Ramos (cell line): ENCODE results near the gene ALDH16A1.
"Not testable (repeated sequence)": the region's sequence is repeated elsewhere in the genome, so short reads cannot be mapped to it uniquely, and the experiment has no call there.

Experiments
- in situ Hi-C: fragments of 300-500 bp; cut with MboI; formaldehyde crosslinking; loops from one replicate; pipeline ENCODE4 v1.14.3; 2022; ENCODE audit warnings: low sequenced_read_pairs; ENCODE audit not compliant: unreplicated experiment

Gene ALDH16A1

DNA sequence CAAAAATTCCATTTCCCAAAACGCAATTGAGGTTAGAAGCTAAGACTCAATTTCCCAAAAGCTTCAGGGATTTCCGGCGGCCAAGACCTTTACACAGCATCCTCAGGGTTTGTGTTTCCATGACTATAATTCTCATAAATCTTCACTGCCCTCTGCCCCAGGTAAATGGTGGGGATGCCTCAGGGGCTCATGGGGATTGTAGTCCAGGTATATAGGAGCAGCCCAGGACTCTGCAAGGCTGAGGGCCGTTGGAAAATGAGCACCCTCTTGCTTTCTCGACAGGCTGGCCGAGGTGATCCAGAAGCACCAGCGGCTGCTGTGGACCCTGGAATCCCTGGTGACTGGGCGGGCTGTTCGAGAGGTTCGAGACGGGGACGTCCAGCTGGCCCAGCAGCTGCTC, 6.4 kb downstream of the ALDH16A1 start:
- in situ Hi-C loops, result no loop called here

DNA sequence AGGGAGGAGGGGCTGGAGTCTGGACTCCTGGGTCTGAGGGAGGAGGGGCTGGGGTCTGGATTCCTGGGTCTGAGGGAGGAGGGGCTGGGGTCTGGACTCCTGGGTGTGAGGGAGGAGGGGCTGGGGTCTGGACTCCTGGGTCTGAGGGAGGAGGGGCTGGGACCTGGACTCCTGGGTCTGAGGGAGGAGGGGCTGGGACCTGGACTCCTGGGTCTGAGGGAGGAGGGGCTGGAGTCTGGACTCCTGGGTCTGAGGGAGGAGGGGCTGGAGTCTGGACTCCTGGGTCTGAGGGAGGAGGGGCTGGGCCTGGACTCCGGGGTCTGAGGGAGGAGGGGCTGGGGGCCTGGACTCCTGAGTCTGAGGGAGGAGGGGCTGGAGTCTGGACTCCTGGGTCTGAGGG, 8.1 kb downstream of the ALDH16A1 start:
- in situ Hi-C loops, result not testable (repeated sequence)

DNA sequence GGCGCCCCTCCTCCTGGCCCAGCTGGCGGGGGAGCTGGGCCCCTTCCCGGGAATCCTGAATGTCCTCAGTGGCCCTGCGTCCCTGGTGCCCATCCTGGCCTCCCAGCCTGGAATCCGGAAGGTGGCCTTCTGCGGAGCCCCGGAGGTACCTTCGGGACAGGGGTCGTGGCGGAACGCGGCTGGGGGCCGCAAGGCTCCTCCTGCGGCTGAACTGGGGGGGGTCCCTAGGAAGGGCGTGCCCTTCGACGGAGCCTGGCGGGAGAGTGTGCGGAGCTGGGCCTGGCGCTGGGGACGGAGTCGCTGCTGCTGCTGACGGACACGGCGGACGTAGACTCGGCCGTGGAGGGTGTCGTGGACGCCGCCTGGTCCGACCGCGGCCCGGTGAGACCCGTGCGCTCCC, 8.6 kb downstream of the ALDH16A1 start:
- in situ Hi-C loops, result no loop called here

DNA sequence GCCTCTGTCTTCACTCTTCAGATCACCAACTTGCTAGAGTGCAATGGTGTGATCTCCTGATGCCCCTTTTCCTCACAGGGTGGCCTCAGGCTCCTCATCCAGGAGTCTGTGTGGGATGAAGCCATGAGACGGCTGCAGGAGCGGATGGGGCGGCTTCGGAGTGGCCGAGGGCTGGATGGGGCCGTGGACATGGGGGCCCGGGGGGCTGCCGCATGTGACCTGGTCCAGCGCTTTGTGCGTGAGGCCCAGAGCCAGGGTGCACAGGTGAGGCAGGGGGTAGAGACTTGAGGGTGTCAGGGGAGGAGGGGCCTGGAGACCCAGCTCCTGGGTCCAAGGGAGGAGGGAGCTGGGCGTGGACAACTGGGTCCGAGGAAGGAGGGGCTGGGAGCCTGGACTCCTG, 9.5 kb downstream of the ALDH16A1 start:
- in situ Hi-C loops, result no loop called here

DNA sequence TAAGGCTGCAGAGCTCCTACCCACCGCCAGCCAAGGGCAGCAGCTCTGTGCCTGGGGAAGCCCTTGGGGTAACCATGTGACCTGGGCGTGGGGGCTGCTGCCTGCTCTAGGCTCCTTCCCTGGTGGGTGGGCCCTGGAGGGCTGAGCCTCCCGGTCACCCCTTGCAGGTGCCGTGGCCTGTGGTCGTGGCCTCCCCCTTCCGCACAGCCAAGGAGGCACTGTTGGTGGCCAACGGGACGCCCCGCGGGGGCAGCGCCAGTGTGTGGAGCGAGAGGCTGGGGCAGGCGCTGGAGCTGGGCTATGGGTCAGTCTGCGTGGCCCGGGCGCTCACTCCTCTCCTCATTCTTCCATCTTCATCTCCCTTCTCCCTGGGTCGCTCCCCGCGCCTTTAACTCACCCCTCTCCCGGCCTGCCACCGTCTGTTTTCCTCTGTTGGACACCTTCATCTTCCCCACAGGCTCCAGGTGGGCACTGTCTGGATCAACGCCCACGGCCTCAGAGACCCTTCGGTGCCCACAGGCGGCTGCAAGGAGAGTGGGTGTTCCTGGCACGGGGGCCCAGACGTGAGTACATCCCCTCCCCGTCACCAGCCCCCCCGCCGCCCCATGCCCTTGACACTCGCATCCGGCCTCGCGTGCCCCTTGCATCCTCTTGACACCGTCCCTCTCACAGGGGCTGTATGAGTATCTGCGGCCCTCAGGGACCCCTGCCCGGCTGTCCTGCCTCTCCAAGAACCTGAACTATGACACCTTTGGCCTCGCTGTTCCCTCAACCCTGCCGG, 11.1 kb downstream of the ALDH16A1 start:
- in situ Hi-C loops, result no loop called here

DNA sequence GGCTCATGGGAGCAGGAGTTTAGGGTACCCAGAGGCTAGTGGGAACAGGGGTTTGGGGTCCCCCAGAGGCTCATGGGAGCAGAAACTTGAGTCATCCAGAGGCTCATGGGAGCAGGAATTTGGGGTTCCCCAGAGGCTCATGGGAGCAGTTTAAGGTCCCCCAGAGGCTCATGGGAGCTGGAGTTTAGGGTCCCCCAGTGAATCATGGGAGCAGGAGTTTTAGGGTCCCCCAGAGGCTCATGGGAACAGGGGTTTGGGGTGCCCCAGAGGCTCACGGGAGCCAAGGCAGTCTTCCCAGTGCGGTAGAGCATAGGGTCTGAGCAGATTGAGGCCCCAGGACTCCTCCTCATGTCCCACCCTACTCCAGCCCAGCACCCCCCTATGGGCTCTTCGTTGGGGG, 12.3 kb downstream of the ALDH16A1 start:
- in situ Hi-C loops, result no loop called here

DNA sequence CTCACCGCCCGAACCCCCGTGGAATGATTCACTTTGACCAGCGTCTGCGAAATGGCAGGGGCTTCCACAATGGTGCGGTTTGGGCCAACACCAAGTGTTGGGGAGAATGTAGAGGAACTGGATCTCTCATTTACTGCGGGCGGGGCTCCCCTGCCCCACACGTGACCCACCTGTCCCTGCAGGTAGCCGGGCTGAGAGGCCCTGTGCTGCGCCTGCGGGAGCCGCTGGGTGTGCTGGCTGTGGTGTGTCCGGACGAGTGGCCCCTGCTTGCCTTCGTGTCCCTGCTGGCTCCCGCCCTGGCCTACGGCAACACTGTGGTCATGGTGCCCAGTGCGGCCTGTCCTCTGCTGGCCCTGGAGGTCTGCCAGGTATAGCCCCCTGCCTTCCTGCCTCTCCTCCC, 15.2 kb downstream of the ALDH16A1 start:
- in situ Hi-C loops, result no loop called here

DNA sequence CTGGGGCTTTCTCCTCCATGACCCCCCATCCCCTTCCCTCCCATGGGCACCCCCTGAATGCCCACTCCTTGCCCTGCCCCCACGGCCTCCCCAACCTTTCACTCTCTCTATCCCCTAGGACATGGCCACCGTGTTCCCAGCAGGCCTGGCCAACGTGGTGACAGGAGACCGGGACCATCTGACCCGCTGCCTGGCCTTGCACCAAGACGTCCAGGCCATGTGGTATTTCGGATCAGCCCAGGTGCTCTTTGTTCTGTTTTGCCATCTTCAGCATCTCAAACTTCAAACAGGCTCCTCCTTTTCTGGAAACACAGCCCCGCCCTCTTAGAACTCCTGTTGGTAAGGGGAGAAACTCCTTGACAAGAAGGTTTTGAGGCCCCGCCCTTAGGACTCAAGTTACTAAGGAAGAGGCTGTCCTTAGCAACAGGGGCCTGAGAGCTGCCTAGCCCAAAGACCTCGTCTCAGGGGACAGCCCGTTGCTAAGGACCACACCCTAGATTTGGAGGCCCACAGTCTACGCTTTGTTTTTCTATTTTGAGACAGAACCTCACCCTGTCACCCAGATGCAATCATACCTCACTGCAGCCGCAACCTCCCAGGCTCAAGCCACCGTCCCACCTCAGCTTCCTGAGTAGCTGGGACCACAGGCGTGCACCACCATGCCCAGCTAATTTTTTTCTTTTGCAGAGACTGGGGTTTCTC, 15.9 kb downstream of the ALDH16A1 start:
- in situ Hi-C loops, result no loop called here

DNA sequence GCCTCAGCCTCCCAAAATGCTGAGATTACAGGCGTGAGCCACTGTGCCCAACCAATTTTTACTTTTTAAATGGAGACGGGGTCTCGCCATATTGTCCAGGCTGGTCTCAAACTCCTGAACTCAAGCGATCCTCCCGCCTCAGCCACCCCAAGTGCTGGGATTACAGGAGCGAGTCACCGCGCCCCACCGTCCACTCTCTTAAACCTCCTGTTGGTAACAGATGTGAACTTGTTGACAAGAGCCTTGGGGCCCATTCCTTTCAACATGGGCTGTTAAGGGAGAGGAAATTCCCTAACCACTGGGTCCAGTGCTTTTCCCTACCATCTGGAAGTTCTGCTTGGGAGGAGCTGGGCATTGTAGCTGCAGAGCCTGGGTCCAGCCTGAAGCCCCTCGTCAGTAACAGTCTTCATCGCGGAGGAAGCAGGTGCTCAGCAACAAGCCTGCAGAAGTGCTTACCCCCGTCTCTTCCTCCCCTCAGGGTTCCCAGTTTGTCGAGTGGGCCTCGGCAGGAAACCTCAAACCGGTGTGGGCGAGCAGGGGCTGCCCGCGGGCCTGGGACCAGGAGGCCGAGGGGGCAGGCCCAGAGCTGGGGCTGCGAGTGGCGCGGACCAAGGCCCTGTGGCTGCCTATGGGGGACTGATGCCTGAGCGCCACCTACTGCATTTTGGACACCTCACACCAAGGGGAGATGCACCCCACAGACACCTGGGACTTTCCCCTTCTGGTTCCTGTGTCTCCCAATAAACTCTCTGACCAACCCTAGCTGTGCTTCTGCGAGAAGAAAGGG, 17.0 kb downstream of the ALDH16A1 start:
- in situ Hi-C loops, result no loop called here

DNA sequence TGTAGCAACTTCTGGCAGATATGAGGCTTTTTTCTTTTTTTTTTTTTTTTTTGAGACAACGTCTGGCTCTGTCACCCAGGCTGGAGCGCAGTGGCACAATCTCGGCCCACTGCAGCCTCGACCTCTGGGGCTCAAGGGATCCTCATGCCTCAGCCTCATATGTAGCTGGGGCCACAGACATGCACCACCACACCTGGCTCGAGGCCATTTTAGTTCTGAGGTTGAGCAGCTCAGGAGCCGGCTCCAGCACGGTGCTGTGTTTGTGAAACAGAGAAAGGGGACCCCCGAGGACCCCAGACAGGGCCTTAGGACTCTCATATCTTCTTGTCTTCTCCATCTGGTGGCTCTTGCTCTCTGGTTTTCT, 17.6 kb downstream of the ALDH16A1 start:
- in situ Hi-C loops, result no loop called here

DNA sequence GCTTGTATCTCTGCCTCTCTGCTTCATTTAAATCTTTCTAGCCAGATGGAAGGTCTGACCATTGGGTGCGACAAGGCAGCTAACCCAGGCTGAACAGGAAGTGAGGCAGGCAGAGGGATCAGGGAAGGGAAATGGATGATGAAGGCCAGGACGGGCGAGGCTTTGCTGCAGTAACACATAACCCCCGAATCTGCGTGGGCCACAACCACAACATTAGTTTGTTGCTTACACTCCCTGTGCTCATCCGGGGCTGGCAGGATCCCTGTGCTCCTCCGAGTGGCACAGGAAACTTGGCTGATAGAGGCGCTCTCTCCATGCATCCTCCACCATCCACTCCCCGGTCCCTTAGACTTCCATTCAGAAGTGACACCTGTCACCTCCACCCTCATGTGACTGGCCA, 19.9 kb downstream of the ALDH16A1 start:
- in situ Hi-C loops, result no loop called here

DNA sequence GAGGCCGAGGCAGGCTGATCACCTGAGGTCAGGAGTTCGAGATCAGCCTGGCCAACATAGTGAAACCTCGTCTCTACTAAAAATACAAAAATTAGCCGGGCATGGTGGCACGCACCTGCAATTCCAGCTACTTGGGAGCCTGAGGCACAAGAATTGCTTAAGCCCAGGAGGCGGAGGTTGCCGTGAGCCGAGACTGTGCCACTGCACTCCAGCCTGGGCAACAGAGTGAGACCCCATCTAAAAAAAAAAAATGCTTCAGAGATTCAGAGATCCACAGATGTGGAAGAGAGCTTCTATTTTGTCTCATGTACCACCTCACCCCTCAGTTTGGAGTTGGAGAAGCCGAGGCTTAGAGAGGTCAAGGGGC, 20.5 kb downstream of the ALDH16A1 start:
- in situ Hi-C loops, result not testable (repeated sequence)

DNA sequence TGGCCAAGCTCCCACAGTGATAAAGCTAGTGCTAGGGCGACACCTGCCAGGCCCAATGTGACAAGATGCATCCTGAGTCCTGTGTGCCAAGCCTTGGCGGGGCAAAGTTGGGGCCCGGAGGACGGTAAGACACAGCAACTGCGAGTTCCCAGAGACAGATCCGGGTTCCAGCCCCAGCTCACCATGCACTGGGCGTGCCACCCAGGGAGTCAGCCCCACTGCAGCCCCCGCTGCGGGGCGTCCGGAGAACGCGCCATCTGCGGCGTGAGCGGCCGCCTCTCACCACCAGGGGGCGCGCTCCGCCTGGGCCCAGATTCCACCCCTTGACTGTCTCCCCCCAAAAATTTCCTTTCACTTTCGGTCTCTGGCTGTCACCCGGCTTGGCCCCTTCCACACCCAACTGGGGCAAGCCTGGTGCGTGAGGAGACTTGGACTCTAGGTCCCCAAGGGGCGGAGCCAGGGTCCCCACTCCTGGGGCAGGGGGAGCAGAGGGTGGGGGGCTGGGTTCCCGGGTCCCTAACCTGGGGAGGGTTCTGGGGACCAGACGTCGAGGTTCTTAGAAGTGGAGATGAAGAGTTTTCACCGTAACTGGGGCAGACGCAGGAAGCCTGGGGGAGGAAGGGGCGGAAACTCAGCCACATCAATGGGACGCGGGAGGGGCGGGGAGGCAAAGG, 21.0 kb downstream of the ALDH16A1 start, which contains the start of gene FLT3LG:
FLT3LG (plus strand) TSS at position 348 of the 674 bp plus-strand sequence. CDS start 425 bp downstream, outside the sequence.
- in situ Hi-C loops, result no loop called here

DNA sequence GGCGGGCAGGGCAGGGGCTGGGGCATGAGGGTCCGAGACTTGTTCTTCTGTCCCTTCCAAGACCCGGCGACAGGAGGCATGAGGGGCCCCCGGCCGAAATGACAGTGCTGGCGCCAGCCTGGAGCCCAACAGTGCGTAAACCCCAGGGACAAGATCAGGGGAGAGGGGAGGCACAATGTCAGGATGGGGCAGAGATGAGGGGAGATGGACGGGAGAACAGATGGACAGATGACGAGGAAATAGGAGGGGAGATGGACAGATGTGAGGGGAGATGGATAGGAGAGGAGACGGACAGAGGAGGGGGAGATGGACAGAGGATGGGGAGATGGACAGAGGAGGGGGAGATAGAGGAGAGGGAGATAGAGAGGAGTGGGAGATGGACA, 21.5 kb downstream of the ALDH16A1 start:
- in situ Hi-C loops, result no loop called here

DNA sequence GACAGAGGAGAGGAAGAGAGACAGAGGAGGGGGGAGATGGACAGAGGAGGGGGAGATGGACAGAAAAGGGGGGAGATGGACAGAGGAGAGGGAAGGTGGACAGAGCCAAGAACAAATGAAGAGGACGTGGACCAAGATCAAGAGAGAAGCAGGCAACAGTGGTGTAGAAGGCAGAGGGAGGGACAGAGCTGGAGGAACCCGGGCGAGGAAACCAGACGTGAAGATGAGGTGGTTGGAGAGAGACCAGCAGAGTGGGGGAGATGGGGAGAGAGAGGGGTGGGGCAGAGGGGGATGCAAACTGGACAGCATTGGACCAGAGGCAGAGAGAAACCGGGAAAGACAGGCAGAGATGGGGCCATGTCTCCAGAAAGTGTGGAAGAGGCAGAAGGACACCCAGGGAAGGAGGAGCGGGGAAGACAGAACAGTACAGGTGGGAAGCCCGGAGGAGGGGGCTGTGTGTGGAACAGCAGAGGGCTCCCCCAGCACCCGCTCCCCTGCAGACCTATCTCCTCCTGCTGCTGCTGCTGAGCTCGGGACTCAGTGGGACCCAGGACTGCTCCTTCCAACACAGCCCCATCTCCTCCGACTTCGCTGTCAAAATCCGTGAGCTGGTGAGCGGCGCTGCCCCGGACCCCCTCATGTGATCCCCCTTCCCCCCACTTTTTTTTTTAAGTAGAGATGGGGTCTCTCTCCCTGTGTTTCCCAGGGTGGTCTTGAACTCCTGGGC, 22.3 kb downstream of the ALDH16A1 start:
- in situ Hi-C loops, result no loop called here

DNA sequence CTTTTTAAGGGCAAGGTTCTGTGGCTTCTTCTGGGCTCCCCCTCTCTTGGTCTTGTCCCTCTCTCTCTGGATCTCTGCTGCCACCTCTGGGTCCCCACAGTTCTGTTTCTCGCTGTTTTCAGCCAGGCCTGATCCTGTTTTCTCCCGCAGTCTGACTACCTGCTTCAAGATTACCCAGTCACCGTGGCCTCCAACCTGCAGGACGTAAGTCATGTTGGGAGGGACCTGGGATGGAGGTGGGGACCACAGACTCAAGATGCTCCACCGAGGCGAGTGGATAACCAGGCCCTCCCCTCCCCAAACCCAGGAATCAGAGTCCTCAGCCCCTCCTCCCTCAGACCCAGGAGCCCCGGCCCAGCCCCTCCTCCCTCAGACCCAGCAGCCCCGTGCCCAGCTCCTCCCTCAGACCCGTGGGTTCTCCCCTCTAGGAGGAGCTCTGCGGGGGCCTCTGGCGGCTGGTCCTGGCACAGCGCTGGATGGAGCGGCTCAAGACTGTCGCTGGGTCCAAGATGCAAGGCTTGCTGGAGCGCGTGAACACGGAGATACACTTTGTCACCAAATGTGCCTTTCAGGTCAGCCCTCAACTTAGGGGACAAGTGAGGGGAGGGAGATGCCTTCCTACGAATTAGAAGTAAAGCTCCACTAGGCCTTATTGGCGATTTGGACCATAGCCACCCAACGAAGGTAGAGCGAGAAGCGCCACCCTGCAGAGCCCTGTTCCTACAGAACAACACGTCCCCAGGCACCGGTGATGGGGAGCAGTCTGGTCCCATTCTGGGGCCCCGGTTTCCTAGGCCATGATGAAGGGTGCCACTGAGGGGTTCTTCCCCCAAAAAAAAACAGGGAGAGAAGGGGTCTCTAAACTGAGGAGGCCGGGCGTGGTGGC, 23.2 kb downstream of the ALDH16A1 start:
- in situ Hi-C loops, result no loop called here

DNA sequence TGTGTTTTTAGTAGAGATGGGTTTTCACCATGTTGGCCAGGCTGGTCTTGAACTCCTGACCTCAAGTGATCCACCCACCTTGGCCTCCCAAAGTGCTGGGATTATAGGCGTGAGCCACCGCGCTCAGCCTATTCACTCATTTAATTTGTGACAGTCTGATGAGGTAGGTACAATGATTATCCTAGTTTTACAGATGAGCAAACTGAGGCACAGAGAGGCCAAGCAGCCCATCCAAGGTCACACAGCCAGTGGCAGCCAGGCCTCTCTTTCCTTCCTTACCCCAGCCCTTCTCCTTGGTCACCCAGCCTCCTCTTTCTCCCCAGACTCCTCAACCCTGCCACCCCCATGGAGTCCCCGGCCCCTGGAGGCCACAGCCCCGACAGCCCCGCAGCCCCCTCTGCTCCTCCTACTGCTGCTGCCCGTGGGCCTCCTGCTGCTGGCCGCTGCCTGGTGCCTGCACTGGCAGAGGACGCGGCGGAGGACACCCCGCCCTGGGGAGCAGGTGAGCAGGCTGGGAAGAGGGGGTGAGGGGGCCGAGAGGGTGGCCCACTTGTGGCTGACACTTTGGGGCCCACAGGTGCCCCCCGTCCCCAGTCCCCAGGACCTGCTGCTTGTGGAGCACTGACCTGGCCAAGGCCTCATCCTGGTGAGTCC, 27.1 kb downstream of the ALDH16A1 start:
- in situ Hi-C loops, result no loop called here

DNA sequence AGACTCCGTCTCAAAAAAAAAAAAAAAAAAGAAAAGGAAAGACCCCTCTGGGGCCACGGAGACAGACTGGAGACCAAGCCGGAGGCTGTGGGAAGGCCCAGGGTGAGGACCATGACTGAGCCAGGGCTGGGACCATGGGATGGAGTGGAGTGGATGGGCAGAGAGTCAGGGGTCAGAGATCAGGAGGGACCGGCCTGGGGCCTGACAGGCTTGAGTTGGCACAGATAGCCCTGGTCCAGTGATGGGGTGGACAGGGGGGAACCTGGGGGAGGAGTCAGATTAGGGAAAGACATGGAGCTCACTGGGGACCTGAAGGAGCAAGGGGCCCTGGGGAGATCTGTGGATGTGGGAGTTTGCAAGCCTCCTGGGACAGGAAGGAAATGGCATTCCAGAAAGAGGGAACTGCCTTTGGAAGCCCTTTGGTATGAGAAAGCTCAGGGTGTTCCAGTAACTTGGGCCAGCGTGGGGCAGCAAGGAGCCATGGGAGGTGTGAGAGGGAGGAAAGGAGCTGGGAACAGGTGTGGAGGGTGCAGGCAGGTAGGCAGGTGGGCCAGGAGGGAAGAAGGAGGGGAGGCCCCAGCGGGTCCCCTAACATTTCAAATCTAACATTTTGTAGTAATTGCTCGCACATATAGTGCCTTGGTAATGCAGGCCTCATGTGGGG, 28.1 kb downstream of the ALDH16A1 start:
- in situ Hi-C loops, result no loop called here
